Activated naive CD4-positive, alpha-beta T cell treated with Interleukin-2 at 50 U/mL for 16 hours (primary cell): ENCODE measurements around the gene ACADL.

Source experiments
- DNase-seq: peaks from one replicate; pipeline ENCODE4 v3.0.0-alpha.2; 2020

Gene ACADL

DNA sequence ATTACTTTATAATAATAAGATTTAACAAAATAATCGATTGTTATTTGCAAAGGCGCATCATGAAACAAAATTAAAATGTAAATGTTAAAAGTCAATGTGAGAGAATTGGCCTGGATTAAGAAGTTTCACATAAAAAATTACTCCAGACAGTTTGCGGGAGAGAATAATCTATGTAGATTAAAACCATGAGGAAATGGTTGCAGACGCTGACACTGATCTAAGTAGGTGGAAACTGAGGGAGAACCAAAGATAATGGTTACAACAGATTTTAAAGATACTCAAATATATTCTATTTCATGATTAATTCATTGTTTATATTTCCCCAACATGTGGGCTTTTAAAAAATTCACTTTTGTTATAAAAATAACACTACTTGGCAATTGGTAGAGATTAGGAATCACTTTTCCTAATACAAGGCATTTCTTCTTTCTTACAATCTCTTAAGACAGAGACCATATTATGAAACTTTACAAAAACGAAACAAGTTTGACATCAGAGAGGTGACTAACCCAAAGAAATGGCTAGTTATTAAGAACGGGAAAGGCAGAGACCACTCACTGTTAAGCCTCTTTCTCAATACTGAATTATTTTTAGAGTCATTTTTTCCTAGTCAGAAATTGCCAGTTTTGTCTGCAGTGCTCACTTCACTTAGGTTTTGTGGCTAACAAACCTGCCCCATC lies 55.6 kb downstream of the ACADL start:
- DNase-seq: no peak

DNA sequence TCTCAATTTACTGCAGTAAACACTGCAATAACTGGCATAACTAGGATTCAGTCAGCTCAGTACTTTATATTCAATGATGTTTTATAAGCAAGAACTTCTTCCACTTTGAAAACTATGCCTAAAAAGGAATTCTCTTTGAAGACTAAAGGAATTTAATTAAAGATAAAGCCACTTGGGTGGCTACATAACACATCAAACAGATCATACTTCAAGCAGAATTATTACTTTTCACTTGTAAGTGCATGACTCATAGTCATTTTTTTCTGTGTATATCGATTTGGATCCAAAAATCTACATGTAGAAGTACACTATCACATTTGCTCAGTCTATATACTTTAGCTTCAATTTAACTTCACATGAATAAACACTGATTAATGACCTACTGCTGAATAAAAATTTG lies 58.0 kb downstream of the ACADL start:
- DNase-seq: no peak

DNA sequence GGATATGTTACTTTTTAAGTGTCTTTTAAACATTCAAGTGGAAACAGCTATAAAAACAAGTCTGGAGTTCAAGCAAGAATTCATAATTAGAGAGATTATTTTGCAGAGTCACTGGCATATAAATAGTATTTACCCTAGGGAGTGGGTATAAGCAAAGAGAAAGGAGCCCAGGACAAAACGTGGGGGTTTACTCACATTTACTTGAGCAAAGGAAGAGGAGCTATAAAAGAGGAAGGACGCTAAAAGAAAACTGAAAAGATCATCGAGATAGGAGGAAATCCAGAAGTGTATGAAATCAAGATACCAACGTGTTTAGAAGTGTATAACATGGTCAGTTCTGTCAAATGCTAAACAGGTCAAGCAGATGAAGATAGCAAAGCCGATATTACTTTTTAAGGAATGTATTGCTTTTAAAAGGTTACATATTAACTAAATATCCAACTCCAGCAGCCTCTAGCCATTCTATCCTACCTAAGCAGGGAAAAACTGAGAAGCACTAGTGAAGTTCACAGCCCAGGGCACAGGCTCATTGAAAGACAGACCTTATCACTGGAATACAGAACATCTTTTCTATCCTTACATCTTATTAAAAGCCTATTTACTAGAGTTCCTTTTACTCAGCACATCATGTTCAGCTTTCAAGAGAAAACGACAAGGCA lies 62.7 kb downstream of the ACADL start:
- no peak for DNase-seq

DNA sequence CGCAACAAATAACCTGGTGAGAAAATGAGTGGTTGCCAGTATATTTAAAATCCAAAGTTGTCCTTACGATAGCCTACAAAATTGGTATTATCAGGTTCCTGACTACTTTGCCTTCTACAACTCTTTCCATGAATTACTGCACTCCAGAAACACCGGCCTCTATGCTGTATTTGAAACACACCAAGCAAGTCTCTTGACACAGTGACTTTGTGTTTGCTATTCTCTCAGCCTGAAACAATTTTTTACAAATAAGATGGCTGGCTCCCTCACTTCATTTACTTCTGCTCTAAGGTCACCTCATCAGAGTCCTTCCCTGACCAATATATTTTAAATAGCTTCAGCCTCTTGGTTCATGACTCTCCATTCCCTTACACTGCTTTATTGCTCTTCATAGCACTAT lies 66.2 kb downstream of the ACADL start:
- DNase-seq: no peak

DNA sequence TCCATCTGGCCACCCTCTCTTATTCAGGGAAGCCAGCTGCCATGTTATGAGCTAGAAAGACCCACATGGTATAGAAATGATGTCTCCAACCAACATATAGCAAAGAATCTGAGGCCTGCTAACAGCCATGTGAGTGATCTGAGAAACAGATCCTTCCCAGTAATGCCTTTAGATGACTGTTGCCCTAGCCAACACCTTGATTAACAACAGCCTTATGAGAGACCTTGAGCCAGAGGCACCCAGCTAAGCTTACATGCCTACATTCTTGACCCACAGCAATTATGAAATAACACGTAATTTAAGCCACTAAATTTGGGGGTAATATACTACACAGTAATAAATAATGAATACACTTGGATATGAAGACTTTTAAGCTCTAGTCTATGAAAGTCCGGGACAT lies 67.0 kb downstream of the ACADL start:
- DNase-seq: no peak

DNA sequence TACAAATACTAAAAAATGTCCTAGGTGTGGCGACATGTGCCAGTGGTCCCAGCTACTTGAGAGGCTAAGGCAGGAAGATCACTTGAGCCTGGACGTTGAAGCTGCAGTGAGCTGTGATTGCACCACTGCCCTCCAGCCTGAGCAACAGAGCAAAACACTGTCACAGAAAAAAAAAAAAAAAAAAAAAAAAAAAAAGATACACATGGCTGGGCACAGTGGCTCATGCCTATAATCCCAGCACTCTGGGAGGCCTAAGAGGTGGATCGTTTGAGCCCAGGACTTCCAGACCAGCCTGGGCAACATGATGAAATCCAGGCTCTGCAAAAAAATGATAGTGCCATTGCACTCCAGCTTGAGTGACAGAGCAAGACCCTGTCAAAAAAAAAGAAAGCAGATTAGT lies 67.7 kb downstream of the ACADL start:
- no peak for DNase-seq

DNA sequence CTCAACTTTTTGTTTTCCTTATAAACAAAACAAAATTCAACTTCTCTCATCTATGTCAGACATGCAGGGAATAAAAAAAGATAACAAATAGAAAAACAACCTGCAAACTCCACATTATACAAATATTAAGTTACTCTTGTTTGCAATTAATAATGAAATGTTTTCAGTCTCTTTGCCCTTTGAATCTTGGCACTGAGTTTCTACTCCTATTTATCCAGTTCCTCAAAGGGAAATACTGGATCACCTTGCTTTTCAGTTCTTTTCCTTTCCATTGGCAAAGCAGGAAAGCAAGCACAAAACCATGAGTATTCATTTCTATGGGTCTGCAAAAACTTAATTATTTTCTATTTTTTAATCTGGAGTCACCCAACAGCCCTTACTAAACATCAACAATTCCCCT lies 77.6 kb downstream of the ACADL start:
- no peak for DNase-seq
